Astrocyte (in vitro differentiated cells and primary cell): ENCODE results near the gene UBE2S. TPM values are rescaled to one million over a fixed set of nuclear protein-coding genes. Genes with fewer than 3 reads are reported as not detected.

Experiments
- DNase-seq: peaks from one replicate; pipeline ENCODE4 v3.0.0-alpha.2; 2010; ENCODE audit warnings: low read depth
- FAIRE-seq: peaks from 2 replicates; lab custom pipeline; 2011; peaks lifted over from hg19 to GRCh38; lab: Jason Lieb, UNC
- H2AFZ ChIP-seq: 2 replicates; pipeline ENCODE4 v1.6.0; 2012; ENCODE audit warnings: low read depth, low read length, inconsistent platforms
- H3K27ac ChIP-seq: 2 replicates; pipeline ENCODE4 v1.5.1; 2011; ENCODE audit warnings: low read depth, low read length, inconsistent platforms
- H3K27me3 ChIP-seq: 2 replicates; pipeline ENCODE4 v1.6.0; 2011; ENCODE audit warnings: low read length, inconsistent platforms; ENCODE audit not compliant: insufficient read depth
- H3K36me3 ChIP-seq: 2 replicates; pipeline ENCODE4 v1.5.1; 2011; ENCODE audit warnings: low read length, inconsistent platforms; ENCODE audit not compliant: insufficient read depth
- H3K4me1 ChIP-seq: 2 replicates; pipeline ENCODE4 v1.5.1; 2011; ENCODE audit warnings: low read length, inconsistent platforms; ENCODE audit not compliant: insufficient read depth
- H3K4me2 ChIP-seq: 2 replicates; pipeline ENCODE4 v1.6.0; 2012; ENCODE audit warnings: low read length, inconsistent platforms
- H3K4me3 ChIP-seq: 2 replicates; pipeline ENCODE4 v1.5.1; 2011; ENCODE audit warnings: low read depth, mild to moderate bottlenecking, low read length, inconsistent platforms; ENCODE audit not compliant: insufficient read depth
- H3K79me2 ChIP-seq: 2 replicates; pipeline ENCODE4 v1.6.0; 2012; ENCODE audit warnings: mild to moderate bottlenecking, low read length, inconsistent platforms; ENCODE audit not compliant: insufficient read depth
- H3K9ac ChIP-seq: 2 replicates; pipeline ENCODE4 v1.6.0; 2012; ENCODE audit warnings: mild to moderate bottlenecking, low read length, inconsistent platforms
- H3K9me3 ChIP-seq: 2 replicates; pipeline ENCODE4 v1.5.1; 2012; ENCODE audit warnings: low read depth, mild to moderate bottlenecking, low read length, inconsistent platforms; ENCODE audit not compliant: insufficient read depth
- H4K20me1 ChIP-seq: 2 replicates; pipeline ENCODE4 v1.6.0; 2012; ENCODE audit warnings: low read length, inconsistent platforms; ENCODE audit not compliant: insufficient read depth
- H3K27ac Mint-ChIP-seq: one replicate; pipeline ENCODE4 v1.8.0; 2021; ENCODE audit warnings: mild to moderate bottlenecking, mixed read lengths; ENCODE audit not compliant: unreplicated experiment
- H3K27me3 Mint-ChIP-seq: one replicate; pipeline ENCODE4 v1.8.0; 2021; ENCODE audit warnings: low read depth, mixed read lengths; ENCODE audit not compliant: unreplicated experiment
- H3K36me3 Mint-ChIP-seq: one replicate; pipeline ENCODE4 v1.8.0; 2021; ENCODE audit warnings: low read depth, mixed read lengths; ENCODE audit not compliant: unreplicated experiment
- H3K4me1 Mint-ChIP-seq: one replicate; pipeline ENCODE4 v1.8.0; 2021; ENCODE audit warnings: low read depth, mixed read lengths; ENCODE audit not compliant: unreplicated experiment
- H3K4me3 Mint-ChIP-seq: one replicate; pipeline ENCODE4 v1.8.0; 2021; ENCODE audit warnings: mild to moderate bottlenecking, moderate library complexity, mixed read lengths; ENCODE audit not compliant: unreplicated experiment
- H3K9me3 Mint-ChIP-seq: one replicate; pipeline ENCODE4 v1.8.0; 2021; ENCODE audit warnings: mild to moderate bottlenecking, mixed read lengths; ENCODE audit not compliant: unreplicated experiment
- CTCF ChIP-seq: IDR thresholded peaks from 2 replicates; pipeline ENCODE4 v1.5.1; 2011; ENCODE audit warnings: low read depth, mild to moderate bottlenecking, inconsistent platforms, low read length, moderate library complexity; ENCODE audit not compliant: insufficient read depth
- EZH2 ChIP-seq: IDR thresholded peaks from 2 replicates; pipeline ENCODE4 v1.6.1; 2012; ENCODE audit warnings: mild to moderate bottlenecking, low read length, inconsistent platforms; ENCODE audit not compliant: insufficient read depth
- total RNA-seq: library from RNA; stranded (reverse); gene quantifications from 2 replicates; pipeline ENCODE4 v1.2.1, GENCODE V29; 2021

The UBE2S gene
- total RNA-seq, 1 donor from 2014 or later, result 116 TPM

- peaks cover 26% of the 10 kb centered on the region for H3K4me1 Mint-ChIP-seq
- Histone ChIP-seq H3K36me3 (no peaks in the 10 kb centered on the region), H3K9ac (peak overlapping the region; percentile 73), H3K27me3 (no peaks in the 10 kb centered on the region), H3K27ac (peak overlapping the region; percentile 82), H3K4me2 (peak overlapping the region; percentile 70), H3K4me3 (no peak overlapping the region), H3K9me3 (no peaks in the 10 kb centered on the region), H2AFZ (peak overlapping the region; percentile 73), H4K20me1 (peaks cover 6% of the 10 kb centered on the region), H3K79me2 (peaks cover 16% of the 10 kb centered on the region), H3K4me1 (peaks cover 55% of the 10 kb centered on the region)
- DNase-seq (no peak), FAIRE-seq (no peak)
- peak overlapping the region; percentile 64 for H3K4me3 Mint-ChIP-seq
- no peaks in the 10 kb centered on the region for H3K9me3 Mint-ChIP-seq
- TF ChIP-seq CTCF (no peak), EZH2 (no peak)
- H3K27ac Mint-ChIP-seq, result peak overlapping the region; percentile 93
- no peaks in the 10 kb centered on the region for H3K36me3 Mint-ChIP-seq
- H3K27me3 Mint-ChIP-seq, result no peaks in the 10 kb centered on the region
Measured at GRCh38 chr19:55373306-55373992, 34.1 kb downstream of the UBE2S start.

- no peak for FAIRE-seq
- Histone ChIP-seq H3K9me3 (no peaks in the 10 kb centered on the region), H3K27me3 (no peaks in the 10 kb centered on the region), H3K79me2 (peaks cover 25% of the 10 kb centered on the region), H3K4me1 (peaks cover 51% of the 10 kb centered on the region), H4K20me1 (peaks cover 14% of the 10 kb centered on the region), H2AFZ (no peak overlapping the region), H3K27ac (peak overlapping the region; percentile 82), H3K4me3 (no peak overlapping the region), H3K9ac (peak overlapping the region; percentile 74), H3K36me3 (peaks cover 3% of the 10 kb centered on the region), H3K4me2 (peak overlapping the region; percentile 70)
- no peak for TF ChIP-seq EZH2
- TF ChIP-seq CTCF, result no peak
- Mint-ChIP-seq H3K27me3 (no peaks in the 10 kb centered on the region), H3K9me3 (no peaks in the 10 kb centered on the region), H3K4me1 (peaks cover 29% of the 10 kb centered on the region), H3K36me3 (peaks cover 2% of the 10 kb centered on the region), H3K27ac (peak overlapping the region; percentile 75), H3K4me3 (peak overlapping the region; percentile 47)
- peak; percentile 44 for DNase-seq
Measured at GRCh38 chr19:55372316-55373081, 35.1 kb downstream of the UBE2S start.
